Prostate gland (tissue), 2 donors: ENCODE results near the gene TFAP2A.

Source experiments
- POLR2A ChIP-seq: fragments of 450-650 bp; IDR thresholded peaks from one replicate; pipeline ENCODE4 v1.6.1; 2016; ENCODE audit warnings: antibody characterized with exemption, mild to moderate bottlenecking
- POLR2AphosphoS5 ChIP-seq: sonication (generic); formaldehyde crosslinking; IDR thresholded peaks from one replicate; pipeline ENCODE4 v1.6.1; 2017; ENCODE audit warnings: antibody characterized with exemption
- TF ChIP-seq, protein P1 (sequence below), 4 experiments: fragments of 200-600 bp in 2 of 4; fragments of 450-650 bp in 2 of 4; sonication (generic) in 2 of 4; IDR thresholded peaks; 1 replicate in 3 of 4; 2 replicates in 1 of 4; pipeline ENCODE4 v1.5.1; 2016 to 2019; ENCODE audit warnings: antibody characterized with exemption in 4 of 4, mild to moderate bottlenecking in 2 of 4, moderate library complexity in 2 of 4

GRCh38 chr6:10410207-10411050, 4.4 kb downstream of the TFAP2A start:
- TF ChIP-seq, protein P1, sequence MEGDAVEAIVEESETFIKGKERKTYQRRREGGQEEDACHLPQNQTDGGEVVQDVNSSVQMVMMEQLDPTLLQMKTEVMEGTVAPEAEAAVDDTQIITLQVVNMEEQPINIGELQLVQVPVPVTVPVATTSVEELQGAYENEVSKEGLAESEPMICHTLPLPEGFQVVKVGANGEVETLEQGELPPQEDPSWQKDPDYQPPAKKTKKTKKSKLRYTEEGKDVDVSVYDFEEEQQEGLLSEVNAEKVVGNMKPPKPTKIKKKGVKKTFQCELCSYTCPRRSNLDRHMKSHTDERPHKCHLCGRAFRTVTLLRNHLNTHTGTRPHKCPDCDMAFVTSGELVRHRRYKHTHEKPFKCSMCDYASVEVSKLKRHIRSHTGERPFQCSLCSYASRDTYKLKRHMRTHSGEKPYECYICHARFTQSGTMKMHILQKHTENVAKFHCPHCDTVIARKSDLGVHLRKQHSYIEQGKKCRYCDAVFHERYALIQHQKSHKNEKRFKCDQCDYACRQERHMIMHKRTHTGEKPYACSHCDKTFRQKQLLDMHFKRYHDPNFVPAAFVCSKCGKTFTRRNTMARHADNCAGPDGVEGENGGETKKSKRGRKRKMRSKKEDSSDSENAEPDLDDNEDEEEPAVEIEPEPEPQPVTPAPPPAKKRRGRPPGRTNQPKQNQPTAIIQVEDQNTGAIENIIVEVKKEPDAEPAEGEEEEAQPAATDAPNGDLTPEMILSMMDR (IDR thresholded peaks at IDR 0.05), result no peak
- TF ChIP-seq POLR2AphosphoS5, result no peak
- no peak for TF ChIP-seq POLR2A
